ENCODE measurements around the gene CERT1.
"Not testable (repeated sequence)": the region's sequence is repeated elsewhere in the genome, so short reads cannot be mapped to it uniquely, and the experiment has no call there.

CERT1 gene

GRCh38 chr5:75338408-75338807 lies 173.0 kb downstream of the CERT1 start:
- DNase-seq: no peak

- DNase-seq: no peak
These were observed 173.9 kb downstream of the CERT1 start for GRCh38 chr5:75337366-75338021.

- DNase-seq: peak; percentile 87
These were observed 174.7 kb downstream of the CERT1 start, which contains the start of gene HMGCR for GRCh38 chr5:75336615-75337336. HMGCR (plus strand) TSS chr5:75337220; CDS start chr5:75342606, 5,386 bp downstream.

GRCh38 chr5:75335952-75336614 lies 175.3 kb downstream of the CERT1 start:
- peak; percentile 47 for DNase-seq

GRCh38 chr5:75335486-75335885 lies 175.9 kb downstream of the CERT1 start:
- DNase-seq: no peak

- DNase-seq: not testable (repeated sequence)
These were observed 177.0 kb downstream of the CERT1 start for GRCh38 chr5:75334413-75334812.

- not testable (repeated sequence) for DNase-seq
These were observed 177.7 kb downstream of the CERT1 start for GRCh38 chr5:75333759-75334158.

GRCh38 chr5:75331095-75332090 lies 180.0 kb downstream of the CERT1 start:
- DNase-seq: no peak

- no peak for DNase-seq
These were observed 181.0 kb downstream of the CERT1 start for GRCh38 chr5:75330404-75330803.

All from DMS79 treated with DMSO at 0.1 percent for 48 hours (cell line).